SK-N-SH treated with all-trans-retinoic acid at 6 μM for 48 hours (cell line): ENCODE measurements around the gene GPATCH2L.

Source experiments
- ATAC-seq: fragments of 200-7000 bp; cut with Tn5 transposase; 3 replicates; pipeline ENCODE4 v1.9.1; 2020; ENCODE audit warnings: mild to moderate bottlenecking, moderate library complexity
- ARNTL ChIP-seq: fragments of 450-650 bp; formaldehyde crosslinking; IDR thresholded peaks from 2 replicates; pipeline ENCODE4 v1.5.0; 2020; ENCODE audit warnings: low read depth, mild to moderate bottlenecking, moderate library complexity, borderline replicate concordance
- BACH2 ChIP-seq: fragments of 250-450 bp; sonication (Bioruptor Pico); IDR thresholded peaks from 2 replicates; pipeline ENCODE4 v1.9.0; 2021; ENCODE audit warnings: mild to moderate bottlenecking, borderline replicate concordance
- CSDC2 ChIP-seq: fragments of 250-450 bp; sonication (Bioruptor Pico); IDR thresholded peaks from 2 replicates; pipeline ENCODE4 v1.5.0; 2020; ENCODE audit warnings: mild to moderate bottlenecking, moderate library complexity
- CSRNP3 ChIP-seq: fragments of 250-450 bp; sonication (Bioruptor Pico); IDR thresholded peaks from 2 replicates; pipeline ENCODE4 v1.5.1; 2021; ENCODE audit warnings: mild to moderate bottlenecking, moderate library complexity
- ESRRG ChIP-seq: fragments of 250-450 bp; sonication (Bioruptor Pico); IDR thresholded peaks from 2 replicates; pipeline ENCODE4 v1.6.1; 2021; ENCODE audit warnings: mild to moderate bottlenecking
- GLIS3 ChIP-seq: fragments of 250-450 bp; sonication (Bioruptor Pico); IDR thresholded peaks from 2 replicates; pipeline ENCODE4 v1.5.0; 2020; ENCODE audit warnings: mild to moderate bottlenecking, moderate library complexity
- OSR1 ChIP-seq: fragments of 250-450 bp; sonication (Bioruptor Pico); IDR thresholded peaks from 2 replicates; pipeline ENCODE4 v1.8.0; 2022; ENCODE audit warnings: moderate library complexity, mild to moderate bottlenecking, inconsistent platforms
- PATZ1 ChIP-seq: fragments of 250-450 bp; sonication (Bioruptor Pico); IDR thresholded peaks from 2 replicates; pipeline ENCODE4 v1.8.0; 2020; ENCODE audit warnings: mild to moderate bottlenecking, moderate library complexity, borderline replicate concordance
- PPARA ChIP-seq: fragments of 250-450 bp; sonication (Bioruptor Pico); IDR thresholded peaks from 2 replicates; pipeline ENCODE4 v1.5.0; 2020; ENCODE audit warnings: mild to moderate bottlenecking, borderline replicate concordance
- TCF4 ChIP-seq: fragments of 250-450 bp; sonication (Bioruptor Pico); IDR thresholded peaks from 2 replicates; pipeline ENCODE4 v1.8.0; 2021; ENCODE audit warnings: mild to moderate bottlenecking, moderate library complexity, borderline replicate concordance
- TOX ChIP-seq: fragments of 250-450 bp; sonication (Bioruptor Pico); IDR thresholded peaks from 2 replicates; pipeline ENCODE4 v1.8.0; 2021; ENCODE audit warnings: mild to moderate bottlenecking, moderate library complexity, borderline replicate concordance
- TSHZ2 ChIP-seq: fragments of 250-450 bp; sonication (Bioruptor Pico); IDR thresholded peaks from 2 replicates; pipeline ENCODE4 v1.5.0; 2020; ENCODE audit warnings: mild to moderate bottlenecking, moderate library complexity
- ZFP30 ChIP-seq: fragments of 450-650 bp; formaldehyde crosslinking; IDR thresholded peaks from 2 replicates; pipeline ENCODE4 v1.5.0; 2022; ENCODE audit warnings: mild to moderate bottlenecking, moderate library complexity
- ZNF565 ChIP-seq: fragments of 450-650 bp; formaldehyde crosslinking; conservative IDR thresholded peaks from 2 replicates; pipeline ENCODE4 v1.5.0; 2020; ENCODE audit warnings: low read depth, mild to moderate bottlenecking, moderate library complexity
- ZNF70 ChIP-seq: fragments of 450-650 bp; formaldehyde crosslinking; IDR thresholded peaks from 2 replicates; pipeline ENCODE4 v1.5.0; 2020; ENCODE audit warnings: mild to moderate bottlenecking, moderate library complexity
- ZNF8 ChIP-seq: fragments of 450-650 bp; formaldehyde crosslinking; IDR thresholded peaks from 2 replicates; pipeline ENCODE4 v1.5.0; 2020; ENCODE audit warnings: mild to moderate bottlenecking, moderate library complexity
- TF ChIP-seq, protein P1 (sequence below): fragments of 250-450 bp; sonication (Bioruptor Pico); IDR thresholded peaks from 2 replicates; pipeline ENCODE4 v1.8.0; 2021; ENCODE audit warnings: low read depth, mild to moderate bottlenecking, moderate library complexity, borderline replicate concordance
- TF ChIP-seq, protein P2 (sequence below): fragments of 250-450 bp; sonication (Bioruptor Pico); IDR thresholded peaks from 2 replicates; pipeline ENCODE4 v1.5.1; 2020; ENCODE audit warnings: low read depth, mild to moderate bottlenecking, moderate library complexity

The GPATCH2L gene

GRCh38 chr14:76151398-76152332, at the start of gene GPATCH2L:
GPATCH2L (plus strand) TSS chr14:76151922; CDS start chr14:76154364, 2,442 bp downstream.
- peak; percentile 95 for ATAC-seq
- TF ChIP-seq CSDC2 (CRISPR knock-in tag): no peak
- no peak for TF ChIP-seq ZFP30 (CRISPR knock-in tag)
- TF ChIP-seq TCF4: no peak
- TF ChIP-seq ZNF70 (CRISPR knock-in tag): no peak
- TF ChIP-seq, protein P1, sequence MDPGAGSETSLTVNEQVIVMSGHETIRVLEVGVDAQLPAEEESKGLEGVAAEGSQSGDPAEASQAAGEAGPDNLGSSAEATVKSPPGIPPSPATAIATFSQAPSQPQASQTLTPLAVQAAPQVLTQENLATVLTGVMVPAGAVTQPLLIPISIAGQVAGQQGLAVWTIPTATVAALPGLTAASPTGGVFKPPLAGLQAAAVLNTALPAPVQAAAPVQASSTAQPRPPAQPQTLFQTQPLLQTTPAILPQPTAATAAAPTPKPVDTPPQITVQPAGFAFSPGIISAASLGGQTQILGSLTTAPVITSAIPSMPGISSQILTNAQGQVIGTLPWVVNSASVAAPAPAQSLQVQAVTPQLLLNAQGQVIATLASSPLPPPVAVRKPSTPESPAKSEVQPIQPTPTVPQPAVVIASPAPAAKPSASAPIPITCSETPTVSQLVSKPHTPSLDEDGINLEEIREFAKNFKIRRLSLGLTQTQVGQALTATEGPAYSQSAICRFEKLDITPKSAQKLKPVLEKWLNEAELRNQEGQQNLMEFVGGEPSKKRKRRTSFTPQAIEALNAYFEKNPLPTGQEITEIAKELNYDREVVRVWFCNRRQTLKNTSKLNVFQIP: no peak
- no peak for TF ChIP-seq PPARA (CRISPR knock-in tag)
- TF ChIP-seq ZNF8 (CRISPR knock-in tag): no peak
- TF ChIP-seq GLIS3 (CRISPR knock-in tag): no peak
- no peak for TF ChIP-seq TSHZ2 (CRISPR knock-in tag)
- no peak for TF ChIP-seq TOX (CRISPR knock-in tag)
- no peak for TF ChIP-seq ZNF565
- TF ChIP-seq BACH2 (CRISPR knock-in tag): no peak
- TF ChIP-seq CSRNP3 (CRISPR knock-in tag): no peak
- no peak for TF ChIP-seq ESRRG
- TF ChIP-seq, all 23 proteins: peak for 0

GRCh38 chr14:76104802-76105355, 46.8 kb upstream of the GPATCH2L start:
- no peak for ATAC-seq
- no peak for TF ChIP-seq CSDC2 (CRISPR knock-in tag)
- TF ChIP-seq ZNF565: no peak
- TF ChIP-seq, protein P2, sequence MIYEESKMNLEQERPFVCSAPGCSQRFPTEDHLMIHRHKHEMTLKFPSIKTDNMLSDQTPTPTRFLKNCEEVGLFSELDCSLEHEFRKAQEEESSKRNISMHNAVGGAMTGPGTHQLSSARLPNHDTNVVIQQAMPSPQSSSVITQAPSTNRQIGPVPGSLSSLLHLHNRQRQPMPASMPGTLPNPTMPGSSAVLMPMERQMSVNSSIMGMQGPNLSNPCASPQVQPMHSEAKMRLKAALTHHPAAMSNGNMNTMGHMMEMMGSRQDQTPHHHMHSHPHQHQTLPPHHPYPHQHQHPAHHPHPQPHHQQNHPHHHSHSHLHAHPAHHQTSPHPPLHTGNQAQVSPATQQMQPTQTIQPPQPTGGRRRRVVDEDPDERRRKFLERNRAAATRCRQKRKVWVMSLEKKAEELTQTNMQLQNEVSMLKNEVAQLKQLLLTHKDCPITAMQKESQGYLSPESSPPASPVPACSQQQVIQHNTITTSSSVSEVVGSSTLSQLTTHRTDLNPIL (CRISPR knock-in tag): no peak
- TF ChIP-seq ARNTL: no peak
- no peak for TF ChIP-seq OSR1 (CRISPR knock-in tag)
- no peak for TF ChIP-seq PATZ1 (CRISPR knock-in tag)
- no peak for TF ChIP-seq PPARA (CRISPR knock-in tag)
- TF ChIP-seq ZNF8 (CRISPR knock-in tag): no peak
- TF ChIP-seq TSHZ2 (CRISPR knock-in tag): no peak
- TF ChIP-seq ESRRG: no peak
- TF ChIP-seq, all 23 proteins: peak for 0
